GM12878 (cell line): ENCODE measurements around the gene FOSB. TPM values are rescaled to one million over a fixed set of nuclear protein-coding genes. Genes with fewer than 3 reads are reported as not detected.
A peak's percentile ranks its signal among the peaks of the same experiment; 100 is the strongest.

Experiments
- ATAC-seq: fragments of 200-7000 bp; cut with Tn5 transposase; 3 replicates; pipeline ENCODE4 v1.9.1; 2020; ENCODE audit warnings: mild to moderate bottlenecking, moderate library complexity
- BruUV-seq: library from RNA; stranded (reverse); fragments of 400-500 nt; replicated peaks from 2 replicates; lab custom pipeline; 2021; lab: Mats Ljungman, UMichigan
- CTCF ChIA-PET: fragments of 300-600 bp; sonication (Branson Sonifier 250); formaldehyde crosslinking; extraction: SDS; loops from one replicate; lab custom pipeline; 2021; ENCODE audit warnings: inconsistent platforms; lab: Yijun Ruan, JAX
- POLR2A ChIA-PET: fragments of 350-600 bp; formaldehyde crosslinking; extraction: SDS; loops from one replicate; lab custom pipeline; 2021; ENCODE audit warnings: inconsistent platforms; lab: Charles Lee
- RAD21 ChIA-PET: fragments of 300-600 bp; sonication (Branson Sonifier 250); formaldehyde crosslinking; loops from one replicate; lab custom pipeline; 2023; ENCODE audit warnings: antibody characterized with exemption; ENCODE audit not compliant: unreplicated experiment; lab: Charles Lee
- SMC1A ChIA-PET: fragments of 300-600 bp; sonication (Branson Sonifier 250); formaldehyde crosslinking; loops from one replicate; lab custom pipeline; 2023; ENCODE audit not compliant: unreplicated experiment, uncharacterized antibody; lab: Charles Lee
- DNase-seq: peaks from one replicate; pipeline ENCODE4 v3.0.0-alpha.2; 2011; ENCODE audit warnings: low read depth, low spot score
- FAIRE-seq: peaks from 3 replicates; lab custom pipeline; 2011; peaks lifted over from hg19 to GRCh38; lab: Jason Lieb, UNC
- H2AFZ ChIP-seq: 2 replicates; pipeline ENCODE4 v1.6.0; 2011; ENCODE audit warnings: low read depth, low read length, control low read depth; ENCODE audit not compliant: control insufficient read depth
- H3K27ac ChIP-seq: 2 replicates; pipeline ENCODE4 v1.5.1; 2011; ENCODE audit warnings: control low read depth; ENCODE audit not compliant: control insufficient read depth, insufficient read depth
- H3K27me3 ChIP-seq, 2 experiments: replicated peaks in 1 of 2; 2 replicates each; pipeline versions ENCODE4 v1.6.0 to v1.6.1; 2011; ENCODE audit warnings: low read length in 1 of 2; ENCODE audit not compliant: control insufficient read depth in 2 of 2, insufficient read depth in 2 of 2
- H3K36me3 ChIP-seq, 2 experiments: 2 replicates each; pipeline ENCODE4 v1.5.1; 2011; ENCODE audit warnings: low read length in 1 of 2; ENCODE audit not compliant: control insufficient read depth in 2 of 2, insufficient read depth in 2 of 2
- H3K4me1 ChIP-seq: 2 replicates; pipeline ENCODE4 v1.6.1; 2011; ENCODE audit warnings: mild to moderate bottlenecking, low read length, moderate library complexity, mixed read lengths; ENCODE audit not compliant: control insufficient read depth, insufficient read depth
- H3K4me2 ChIP-seq: 2 replicates; pipeline ENCODE4 v1.6.0; 2011; ENCODE audit warnings: control low read depth; ENCODE audit not compliant: control insufficient read depth, insufficient read depth
- H3K4me3 ChIP-seq: fragments of 200-600 bp; sonication (generic); 2 replicates; pipeline ENCODE4 v1.5.1; 2016
- H3K79me2 ChIP-seq: 2 replicates; pipeline ENCODE4 v1.6.0; 2011; ENCODE audit warnings: low read length; ENCODE audit not compliant: control insufficient read depth, insufficient read depth
- H3K9ac ChIP-seq: 2 replicates; pipeline ENCODE4 v1.8.0; 2011; ENCODE audit warnings: low read length, control low read depth, mixed read lengths; ENCODE audit not compliant: control insufficient read depth, insufficient read depth
- H3K9me3 ChIP-seq: replicated peaks from 3 replicates; pipeline ENCODE4 v1.5.1; 2011; ENCODE audit warnings: mild to moderate bottlenecking, low read length; ENCODE audit not compliant: control insufficient read depth, insufficient read depth
- H4K20me1 ChIP-seq: 2 replicates; pipeline ENCODE4 v1.6.0; 2011; ENCODE audit not compliant: control insufficient read depth, insufficient read depth
- ASH2L ChIP-seq: fragments of 300-600, 200-600 bp; sonication (generic); IDR thresholded peaks from 2 replicates; pipeline ENCODE4 v1.6.1; 2017; ENCODE audit warnings: low read depth, mild to moderate bottlenecking, borderline replicate concordance
- BHLHE40 ChIP-seq, 2 experiments: fragments of 450-650 bp in 1 of 2; IDR thresholded peaks; 2 replicates each; pipeline ENCODE4 v1.6.1; 2011 to 2017; ENCODE audit warnings: low read depth in 2 of 2, borderline replicate concordance in 1 of 2, improper control_type of control experiment in 1 of 2, low read length in 1 of 2, mild to moderate bottlenecking in 1 of 2
- EED ChIP-seq: sonication (generic); IDR thresholded peaks from 2 replicates; pipeline ENCODE4 v1.6.1; 2016; ENCODE audit warnings: antibody characterized with exemption, low read depth
- ETV6 ChIP-seq, 2 experiments: fragments of 450-650 bp in 1 of 2; IDR thresholded peaks in 1 of 2; conservative IDR thresholded peaks in 1 of 2; 2 replicates each; pipeline ENCODE4 v1.6.1; 2014; ENCODE audit warnings: antibody characterized with exemption in 1 of 2, borderline replicate concordance in 1 of 2, low read depth in 1 of 2, mild to moderate bottlenecking in 1 of 2, moderate library complexity in 1 of 2
- FOS ChIP-seq: IDR thresholded peaks from 3 replicates; pipeline ENCODE4 v1.6.1; 2011; ENCODE audit warnings: borderline replicate concordance; ENCODE audit not compliant: insufficient read length; ENCODE audit errors: extremely low read depth
- LARP7 ChIP-seq: fragments of 450-650 bp; IDR thresholded peaks from 2 replicates; pipeline ENCODE4 v1.6.1; 2017; ENCODE audit warnings: mild to moderate bottlenecking
- MEF2A ChIP-seq: IDR thresholded peaks from 2 replicates; pipeline ENCODE4 v1.6.1; 2011; ENCODE audit warnings: low read depth, mild to moderate bottlenecking, low read length, moderate library complexity; ENCODE audit not compliant: insufficient read depth
- MYB ChIP-seq: fragments of 150-350 bp; IDR thresholded peaks from 2 replicates; pipeline ENCODE4 v1.6.1; 2014; ENCODE audit warnings: mild to moderate bottlenecking, low read depth, low read length, borderline replicate concordance
- NFIC ChIP-seq: IDR thresholded peaks from 2 replicates; pipeline ENCODE4 v1.6.1; 2012; ENCODE audit warnings: low read depth, mild to moderate bottlenecking, inconsistent platforms, low read length, moderate library complexity
- PAX5 ChIP-seq: IDR thresholded peaks from 2 replicates; pipeline ENCODE4 v1.6.1; 2011; ENCODE audit warnings: low read depth, low read length, borderline replicate concordance
- RFX5 ChIP-seq: IDR thresholded peaks from 2 replicates; pipeline ENCODE4 v1.6.1; 2011; ENCODE audit warnings: low read depth, low read length, improper control_type of control experiment
- STAT1 ChIP-seq: fragments of 450-650 bp; conservative IDR thresholded peaks from 2 replicates; pipeline ENCODE4 v1.6.1; 2014; ENCODE audit warnings: antibody characterized with exemption, mild to moderate bottlenecking
- TAF1 ChIP-seq: IDR thresholded peaks from 2 replicates; pipeline ENCODE4 v1.6.1; 2011; ENCODE audit warnings: mild to moderate bottlenecking, low read depth, low read length, borderline replicate concordance
- ZNF622 ChIP-seq: fragments of 450-650 bp; IDR thresholded peaks from 2 replicates; pipeline ENCODE4 v1.6.1; 2017; ENCODE audit warnings: mild to moderate bottlenecking, inconsistent platforms
- WGBS: methylation state at CpG from one replicate; pipeline ENCODE4 v1.1.6; 2016; ENCODE audit warnings: low lambda C conversion rate; ENCODE audit not compliant: insufficient replicate concordance, insufficient coverage; ENCODE audit errors: missing lambda C conversion rate; 5-methylcytosine and 5-hydroxymethylcytosine counted together
- in situ Hi-C: fragments of 300-500 bp; cut with MboI; formaldehyde crosslinking; loops from 9 replicates; pipeline ENCODE4 v1.14.3; 2018; ENCODE audit warnings: mixed read lengths
- intact Hi-C: fragments of 100-400 bp; cut with micrococcal nuclease; formaldehyde crosslinking; loops from one replicate; pipeline ENCODE4 v1.14.2; 2022; ENCODE audit not compliant: unreplicated experiment
- polyA plus RNA-seq, 11 experiments: library from polyadenylated mRNA; depleted of rRNA in 4 of 11; unstranded in 6 of 11; stranded (reverse) in 5 of 11; fragments of >200 nt; fragmentation: Nextera tagmentation in 4 of 11; fragmentation: Illumina TruSeq in 1 of 11; extraction: Ambion mirVana in 4 of 11; extraction: Trizol in 1 of 11; gene quantifications; 1 replicate in 1 of 11; 2 replicates in 10 of 11; pipeline versions ENCODE4 v1.2.1 to v1.2.3, GENCODE V29; 2011 to 2016; ENCODE audit warnings: inconsistent platforms in 2 of 11, missing spikeins in 2 of 11, low read depth in 1 of 11
- total RNA-seq, 4 experiments: library from RNA; depleted of rRNA in 3 of 4; stranded (reverse); fragments of >200 nt in 3 of 4; fragmentation: Illumina TruSeq in 1 of 4; extraction: Trizol in 1 of 4; gene quantifications; 2 replicates each; pipeline versions ENCODE4 v1.2.1 to v1.2.3, GENCODE V29; 2013 to 2021
- TF ChIP-seq, protein P1 (sequence below): fragments of 450-650 bp; IDR thresholded peaks from 2 replicates; pipeline ENCODE4 v1.6.1; 2017; ENCODE audit warnings: mild to moderate bottlenecking, low read depth, inconsistent platforms; ENCODE audit not compliant: poor library complexity, severe bottlenecking
- TF ChIP-seq, protein P2 (sequence below): IDR thresholded peaks from 2 replicates; pipeline ENCODE4 v1.6.1; 2012; ENCODE audit warnings: low read depth, low read length, improper control_type of control experiment
- TF ChIP-seq, protein P3 (sequence below): fragments of 450-650 bp; IDR thresholded peaks from 2 replicates; pipeline ENCODE4 v1.6.1; 2016; ENCODE audit warnings: mild to moderate bottlenecking

The FOSB gene
- total and polyA plus RNA-seq, 10 of the 15 experiments (the other 5 are each of a cell fraction or from before 2014, with no cell fraction given), result 0.06 to 0.56 (median 0.26) TPM

DNA sequence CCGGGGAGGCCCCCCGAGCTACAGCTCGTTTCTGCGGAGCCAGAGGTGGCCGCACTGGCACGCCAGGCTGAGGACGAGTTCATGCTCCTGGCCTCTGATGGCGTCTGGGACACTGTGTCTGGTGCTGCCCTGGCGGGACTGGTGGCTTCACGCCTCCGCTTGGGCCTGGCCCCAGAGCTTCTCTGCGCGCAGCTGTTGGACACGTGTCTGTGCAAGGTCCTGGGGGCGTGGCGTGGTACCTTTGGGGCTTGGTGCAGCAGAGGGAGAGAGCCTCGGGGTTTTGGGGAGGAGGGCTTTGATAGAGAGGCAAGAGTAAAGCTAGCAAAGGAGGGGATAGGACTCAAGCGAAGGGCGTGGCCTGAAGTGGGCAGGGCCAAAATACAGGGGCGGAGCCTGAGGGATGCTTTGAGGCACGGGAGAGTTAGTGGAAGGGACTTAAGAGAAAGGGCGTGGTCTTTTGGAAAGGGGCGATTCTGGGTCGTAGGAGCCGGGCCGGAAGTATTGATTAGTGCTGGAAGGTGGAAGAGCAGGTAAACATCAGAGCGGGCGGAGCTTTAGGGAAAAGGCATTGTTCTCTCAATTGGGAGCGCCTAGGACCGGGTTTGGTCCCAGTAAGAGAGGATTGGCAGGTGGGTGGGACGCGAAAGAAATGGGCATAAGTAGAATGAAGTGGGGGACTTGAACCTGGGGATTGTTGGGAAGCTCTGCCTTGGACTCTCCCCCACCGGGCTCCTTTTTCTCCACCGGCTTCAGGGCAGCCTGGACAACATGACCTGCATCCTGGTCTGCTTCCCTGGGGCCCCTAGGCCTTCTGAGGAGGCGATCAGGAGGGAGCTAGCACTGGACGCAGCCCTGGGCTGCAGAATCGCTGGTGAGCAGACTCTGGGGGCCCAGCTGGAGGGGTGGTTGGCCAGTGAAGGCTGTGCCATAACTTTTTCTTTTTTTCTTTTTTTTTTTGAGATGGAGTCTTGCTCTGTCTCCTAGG, 31.7 kb downstream of the FOSB start:
- H3K4me3 ChIP-seq, result no peak overlapping the region
- H3K27me3 ChIP-seq, result peaks cover 0 to 9% of the 10 kb centered on the region in 2 experiments; a peak in 3 of 4 replicates
- no peaks in the 10 kb centered on the region for H3K79me2 ChIP-seq
- no peaks in the 10 kb centered on the region for H3K36me3 ChIP-seq
- H3K4me2 ChIP-seq, result peak overlapping the region; percentile 53; the same call in 1 of the 2 replicates
- H3K9me3 ChIP-seq, result no peaks in the 10 kb centered on the region; the same call in 2 of the 3 replicates
- H3K9ac ChIP-seq, result no peak overlapping the region
- ChIA-PET SMC1A (interaction anchor here (0.6 kb wide), 1 partner anchor 74 kb away, joined by 3 read pairs; no protein-coding TSS in a partner anchor), POLR2A (interaction anchor here (0.6 to 2.5 kb wide), 4 partner anchors 11 to 44 kb away, joined by 3 to 8 read pairs (median 4); no protein-coding TSS in a partner anchor), CTCF (interaction anchor here (0.6 to 6.6 kb wide), 5 partner anchors 9 to 410 kb away, joined by 3 to 65 read pairs (median 3); no protein-coding TSS in a partner anchor), RAD21 (no interaction called here)
- ATAC-seq (peak; percentile 71), FAIRE-seq (peak; percentile 65), DNase-seq (no peak)
- BruUV-seq, result no TSS peak
- no peak overlapping the region for H2AFZ ChIP-seq
- intact Hi-C loops, result loop anchor here (5.0 kb wide), 1 partner anchor 73 kb away; no protein-coding TSS in a partner anchor
- 44% methylated on average over 37 of the region's 37 CpGs for WGBS
- H4K20me1 ChIP-seq, result peaks cover 6% of the 10 kb centered on the region; the same call in 1 of the 2 replicates
- in situ Hi-C loops, result no loop called here
- no peak overlapping the region for H3K27ac ChIP-seq
- H3K4me1 ChIP-seq, result peaks cover 30% of the 10 kb centered on the region
- TF ChIP-seq EED (no peak), ETV6 (conservative IDR thresholded peaks at IDR 0.05 in 1 of 2, IDR thresholded peaks at IDR 0.05 in 1 of 2; ENCODE audit: borderline replicate concordance in 1 of 2, low read depth in 1 of 2) (no peak), NFIC (no peak), LARP7 (no peak), MYB (no peak), STAT1 (no peak), BHLHE40 (IDR thresholded peaks at IDR 0.05; ENCODE audit: borderline replicate concordance in 1 of 2, low read depth in 2 of 2, low read length in 1 of 2) (0 out of 4 replicates have a peak, but pooled peaks of 1 of the 2 experiments have one; percentile 13), ZNF622 (no peak), MEF2A (no peak), RFX5 (no peak), FOS (no peak), TAF1 (no peak), PAX5 (no peak), ASH2L (no peak)
- TF ChIP-seq, protein P1, sequence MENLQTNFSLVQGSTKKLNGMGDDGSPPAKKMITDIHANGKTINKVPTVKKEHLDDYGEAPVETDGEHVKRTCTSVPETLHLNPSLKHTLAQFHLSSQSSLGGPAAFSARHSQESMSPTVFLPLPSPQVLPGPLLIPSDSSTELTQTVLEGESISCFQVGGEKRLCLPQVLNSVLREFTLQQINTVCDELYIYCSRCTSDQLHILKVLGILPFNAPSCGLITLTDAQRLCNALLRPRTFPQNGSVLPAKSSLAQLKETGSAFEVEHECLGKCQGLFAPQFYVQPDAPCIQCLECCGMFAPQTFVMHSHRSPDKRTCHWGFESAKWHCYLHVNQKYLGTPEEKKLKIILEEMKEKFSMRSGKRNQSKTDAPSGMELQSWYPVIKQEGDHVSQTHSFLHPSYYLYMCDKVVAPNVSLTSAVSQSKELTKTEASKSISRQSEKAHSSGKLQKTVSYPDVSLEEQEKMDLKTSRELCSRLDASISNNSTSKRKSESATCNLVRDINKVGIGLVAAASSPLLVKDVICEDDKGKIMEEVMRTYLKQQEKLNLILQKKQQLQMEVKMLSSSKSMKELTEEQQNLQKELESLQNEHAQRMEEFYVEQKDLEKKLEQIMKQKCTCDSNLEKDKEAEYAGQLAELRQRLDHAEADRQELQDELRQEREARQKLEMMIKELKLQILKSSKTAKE, result no peak
- TF ChIP-seq, protein P2, sequence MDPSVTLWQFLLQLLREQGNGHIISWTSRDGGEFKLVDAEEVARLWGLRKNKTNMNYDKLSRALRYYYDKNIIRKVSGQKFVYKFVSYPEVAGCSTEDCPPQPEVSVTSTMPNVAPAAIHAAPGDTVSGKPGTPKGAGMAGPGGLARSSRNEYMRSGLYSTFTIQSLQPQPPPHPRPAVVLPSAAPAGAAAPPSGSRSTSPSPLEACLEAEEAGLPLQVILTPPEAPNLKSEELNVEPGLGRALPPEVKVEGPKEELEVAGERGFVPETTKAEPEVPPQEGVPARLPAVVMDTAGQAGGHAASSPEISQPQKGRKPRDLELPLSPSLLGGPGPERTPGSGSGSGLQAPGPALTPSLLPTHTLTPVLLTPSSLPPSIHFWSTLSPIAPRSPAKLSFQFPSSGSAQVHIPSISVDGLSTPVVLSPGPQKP, result no peak
- TF ChIP-seq, protein P3, sequence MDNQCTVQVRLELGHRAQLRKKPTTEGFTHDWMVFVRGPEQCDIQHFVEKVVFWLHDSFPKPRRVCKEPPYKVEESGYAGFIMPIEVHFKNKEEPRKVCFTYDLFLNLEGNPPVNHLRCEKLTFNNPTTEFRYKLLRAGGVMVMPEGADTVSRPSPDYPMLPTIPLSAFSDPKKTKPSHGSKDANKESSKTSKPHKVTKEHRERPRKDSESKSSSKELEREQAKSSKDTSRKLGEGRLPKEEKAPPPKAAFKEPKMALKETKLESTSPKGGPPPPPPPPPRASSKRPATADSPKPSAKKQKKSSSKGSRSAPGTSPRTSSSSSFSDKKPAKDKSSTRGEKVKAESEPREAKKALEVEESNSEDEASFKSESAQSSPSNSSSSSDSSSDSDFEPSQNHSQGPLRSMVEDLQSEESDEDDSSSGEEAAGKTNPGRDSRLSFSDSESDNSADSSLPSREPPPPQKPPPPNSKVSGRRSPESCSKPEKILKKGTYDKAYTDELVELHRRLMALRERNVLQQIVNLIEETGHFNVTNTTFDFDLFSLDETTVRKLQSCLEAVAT, result no peak
